Neural cell (in vitro differentiated cells): ENCODE results near the gene FGD6.

Experiments used
- POLR2AphosphoS5 ChIP-seq: IDR thresholded peaks from 2 replicates; pipeline ENCODE4 v1.6.1; 2012
- TF ChIP-seq, protein P1 (sequence below): IDR thresholded peaks from 2 replicates; pipeline ENCODE4 v1.6.1; 2012; ENCODE audit warnings: borderline replicate concordance
- TF ChIP-seq, protein P2 (sequence below): fragments of 450-650 bp; IDR thresholded peaks from 2 replicates; pipeline ENCODE4 v1.5.1; 2014; ENCODE audit warnings: antibody characterized with exemption, mild to moderate bottlenecking, moderate library complexity; ENCODE audit not compliant: poor library complexity, severe bottlenecking

DNA sequence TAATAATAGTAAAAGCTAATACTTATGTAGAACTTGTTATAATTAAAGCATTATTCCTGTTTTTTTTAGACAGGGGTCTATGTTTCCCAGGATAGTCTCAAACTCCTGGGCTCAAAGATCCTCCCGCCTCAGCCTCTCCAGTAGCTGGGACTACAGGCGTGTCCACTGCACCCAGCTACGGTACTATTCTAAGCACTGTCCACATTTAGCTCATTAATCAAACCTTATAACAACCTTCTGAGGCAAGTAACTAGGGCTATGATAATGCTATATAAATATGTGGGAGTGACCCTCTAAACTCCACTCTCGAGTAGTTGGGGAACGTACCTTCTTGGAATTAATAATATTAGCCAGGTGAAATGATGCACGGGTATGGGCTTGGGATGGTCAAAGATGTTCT lies 83.2 kb downstream of the FGD6 start:
- TF ChIP-seq POLR2AphosphoS5 = no peak
- TF ChIP-seq, protein P1, sequence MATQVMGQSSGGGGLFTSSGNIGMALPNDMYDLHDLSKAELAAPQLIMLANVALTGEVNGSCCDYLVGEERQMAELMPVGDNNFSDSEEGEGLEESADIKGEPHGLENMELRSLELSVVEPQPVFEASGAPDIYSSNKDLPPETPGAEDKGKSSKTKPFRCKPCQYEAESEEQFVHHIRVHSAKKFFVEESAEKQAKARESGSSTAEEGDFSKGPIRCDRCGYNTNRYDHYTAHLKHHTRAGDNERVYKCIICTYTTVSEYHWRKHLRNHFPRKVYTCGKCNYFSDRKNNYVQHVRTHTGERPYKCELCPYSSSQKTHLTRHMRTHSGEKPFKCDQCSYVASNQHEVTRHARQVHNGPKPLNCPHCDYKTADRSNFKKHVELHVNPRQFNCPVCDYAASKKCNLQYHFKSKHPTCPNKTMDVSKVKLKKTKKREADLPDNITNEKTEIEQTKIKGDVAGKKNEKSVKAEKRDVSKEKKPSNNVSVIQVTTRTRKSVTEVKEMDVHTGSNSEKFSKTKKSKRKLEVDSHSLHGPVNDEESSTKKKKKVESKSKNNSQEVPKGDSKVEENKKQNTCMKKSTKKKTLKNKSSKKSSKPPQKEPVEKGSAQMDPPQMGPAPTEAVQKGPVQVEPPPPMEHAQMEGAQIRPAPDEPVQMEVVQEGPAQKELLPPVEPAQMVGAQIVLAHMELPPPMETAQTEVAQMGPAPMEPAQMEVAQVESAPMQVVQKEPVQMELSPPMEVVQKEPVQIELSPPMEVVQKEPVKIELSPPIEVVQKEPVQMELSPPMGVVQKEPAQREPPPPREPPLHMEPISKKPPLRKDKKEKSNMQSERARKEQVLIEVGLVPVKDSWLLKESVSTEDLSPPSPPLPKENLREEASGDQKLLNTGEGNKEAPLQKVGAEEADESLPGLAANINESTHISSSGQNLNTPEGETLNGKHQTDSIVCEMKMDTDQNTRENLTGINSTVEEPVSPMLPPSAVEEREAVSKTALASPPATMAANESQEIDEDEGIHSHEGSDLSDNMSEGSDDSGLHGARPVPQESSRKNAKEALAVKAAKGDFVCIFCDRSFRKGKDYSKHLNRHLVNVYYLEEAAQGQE = no peak
- TF ChIP-seq, protein P2, sequence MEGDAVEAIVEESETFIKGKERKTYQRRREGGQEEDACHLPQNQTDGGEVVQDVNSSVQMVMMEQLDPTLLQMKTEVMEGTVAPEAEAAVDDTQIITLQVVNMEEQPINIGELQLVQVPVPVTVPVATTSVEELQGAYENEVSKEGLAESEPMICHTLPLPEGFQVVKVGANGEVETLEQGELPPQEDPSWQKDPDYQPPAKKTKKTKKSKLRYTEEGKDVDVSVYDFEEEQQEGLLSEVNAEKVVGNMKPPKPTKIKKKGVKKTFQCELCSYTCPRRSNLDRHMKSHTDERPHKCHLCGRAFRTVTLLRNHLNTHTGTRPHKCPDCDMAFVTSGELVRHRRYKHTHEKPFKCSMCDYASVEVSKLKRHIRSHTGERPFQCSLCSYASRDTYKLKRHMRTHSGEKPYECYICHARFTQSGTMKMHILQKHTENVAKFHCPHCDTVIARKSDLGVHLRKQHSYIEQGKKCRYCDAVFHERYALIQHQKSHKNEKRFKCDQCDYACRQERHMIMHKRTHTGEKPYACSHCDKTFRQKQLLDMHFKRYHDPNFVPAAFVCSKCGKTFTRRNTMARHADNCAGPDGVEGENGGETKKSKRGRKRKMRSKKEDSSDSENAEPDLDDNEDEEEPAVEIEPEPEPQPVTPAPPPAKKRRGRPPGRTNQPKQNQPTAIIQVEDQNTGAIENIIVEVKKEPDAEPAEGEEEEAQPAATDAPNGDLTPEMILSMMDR = no peak
